RCC 7860 (cell line): ENCODE results near the gene GK2.

Experiments
- DNase-seq: peaks from one replicate; pipeline ENCODE4 v3.0.0-alpha.2; 2015; ENCODE audit warnings: low spot score
- FAIRE-seq: peaks from 2 replicates; lab custom pipeline; 2012; peaks lifted over from hg19 to GRCh38; lab: Jason Lieb, UNC

The GK2 gene

GRCh38 chr4:79408063-79408462, at the start of gene GK2:
GK2 (minus strand) TSS chr4:79408228; CDS start chr4:79408200, 28 bp downstream.
- FAIRE-seq (no peak), DNase-seq (no peak)

- no peak for DNase-seq
- FAIRE-seq = no peak
Measured at GRCh38 chr4:79455216-79455615, 47.2 kb upstream of the GK2 start.

- FAIRE-seq (no peak), DNase-seq (no peak)
Measured at GRCh38 chr4:79454656-79455055, 46.6 kb upstream of the GK2 start.

- DNase-seq (no peak), FAIRE-seq (no peak)
Measured at GRCh38 chr4:79450053-79450452, 42.0 kb upstream of the GK2 start.

GRCh38 chr4:79446145-79446544, 38.1 kb upstream of the GK2 start:
- FAIRE-seq (no peak), DNase-seq (no peak)

- FAIRE-seq = no peak
- no peak for DNase-seq
Measured at GRCh38 chr4:79445371-79445781, 37.3 kb upstream of the GK2 start.

- DNase-seq (no peak), FAIRE-seq (no peak)
Measured at GRCh38 chr4:79442422-79442821, 34.4 kb upstream of the GK2 start.

- DNase-seq = no peak
- no peak for FAIRE-seq
Measured at GRCh38 chr4:79439489-79439888, 31.5 kb upstream of the GK2 start.

- FAIRE-seq (no peak), DNase-seq (no peak)
Measured at GRCh38 chr4:79431839-79432238, 23.8 kb upstream of the GK2 start.

GRCh38 chr4:79429113-79429903, 21.3 kb upstream of the GK2 start:
- FAIRE-seq = no peak

GRCh38 chr4:79426989-79427388, 19.0 kb upstream of the GK2 start:
- FAIRE-seq = no peak
- no peak for DNase-seq

More at GRCh38 chr4:79429113-79429903, 21.3 kb upstream of the GK2 start:
- DNase-seq = no peak

GRCh38 chr4:79425586-79425985, 17.6 kb upstream of the GK2 start:
- FAIRE-seq = no peak
- no peak for DNase-seq

- DNase-seq = no peak
- FAIRE-seq = no peak
Measured at GRCh38 chr4:79421483-79421882, 13.5 kb upstream of the GK2 start.

- DNase-seq (no peak), FAIRE-seq (no peak)
Measured at GRCh38 chr4:79413886-79414285, 5.9 kb upstream of the GK2 start.

- DNase-seq (no peak), FAIRE-seq (no peak)
Measured at GRCh38 chr4:79413032-79413885, 5.2 kb upstream of the GK2 start.

- DNase-seq (no peak), FAIRE-seq (no peak)
Measured at GRCh38 chr4:79404666-79405065, 3.4 kb downstream of the GK2 start.

- no peak for DNase-seq
Measured at GRCh38 chr4:79403356-79403755, 4.7 kb downstream of the GK2 start.

GRCh38 chr4:79402332-79402851, 5.6 kb downstream of the GK2 start:
- DNase-seq (no peak), FAIRE-seq (no peak)

More at GRCh38 chr4:79403356-79403755, 4.7 kb downstream of the GK2 start:
- no peak for FAIRE-seq

- FAIRE-seq (no peak), DNase-seq (no peak)
Measured at GRCh38 chr4:79399076-79399475, 9.0 kb downstream of the GK2 start.

- FAIRE-seq = no peak
Measured at GRCh38 chr4:79397951-79398350, 10.1 kb downstream of the GK2 start.

GRCh38 chr4:79396794-79397193, 11.2 kb downstream of the GK2 start:
- FAIRE-seq (no peak), DNase-seq (no peak)

More at GRCh38 chr4:79397951-79398350, 10.1 kb downstream of the GK2 start:
- no peak for DNase-seq

- no peak for FAIRE-seq
- no peak for DNase-seq
Measured at GRCh38 chr4:79395841-79396240, 12.2 kb downstream of the GK2 start.
